GM18499 (cell line): ENCODE results near the gene PLSCR3.
"Not testable (repeated sequence)": the region's sequence is repeated elsewhere in the genome, so short reads cannot be mapped to it uniquely, and the experiment has no call there.

ENCODE experiments used
- ATAC-seq: cut with Tn5 transposase; IDR thresholded peaks from one replicate; pipeline ENCODE4 v1.9.1; 2021; ENCODE audit warnings: moderate number of reproducible peaks; ENCODE audit not compliant: insufficient read depth, unreplicated experiment

PLSCR3 gene

GRCh38 chr17:7383742-7384488 is 10.4 kb downstream of the PLSCR3 start:
- no peak for ATAC-seq

GRCh38 chr17:7383371-7383741 is 11.0 kb downstream of the PLSCR3 start:
- ATAC-seq: no peak

GRCh38 chr17:7382901-7383300 is 11.4 kb downstream of the PLSCR3 start:
- ATAC-seq: no peak

- ATAC-seq: no peak
These were observed 13.3 kb downstream of the PLSCR3 start, which contains the start of gene TNK1 for GRCh38 chr17:7380855-7381683. TSS of gene TNK1 (plus strand) at chr17:7381089. CDS start at chr17:7382927, 1,838 bp downstream.

DNA sequence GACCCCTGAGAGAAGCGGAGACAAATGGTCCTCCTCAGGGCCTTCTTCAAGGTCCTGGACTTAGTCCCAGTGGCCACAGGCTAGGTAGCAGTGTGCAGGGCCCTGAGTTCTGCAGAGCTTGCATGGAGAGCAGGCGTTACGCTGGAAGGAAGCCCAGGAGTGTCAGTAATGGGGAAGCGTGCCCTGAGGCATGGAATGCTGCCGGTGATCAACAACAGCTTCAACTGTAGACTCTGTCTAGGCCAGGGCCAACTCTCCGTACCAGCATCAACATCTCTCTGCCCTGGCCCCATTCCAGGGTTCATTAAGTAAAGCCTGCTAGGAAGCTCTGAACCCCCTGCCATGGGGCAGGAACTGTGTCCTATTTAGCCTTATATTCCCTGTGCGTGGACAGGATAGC is 14.0 kb downstream of the PLSCR3 start:
- ATAC-seq: no peak

- no peak for ATAC-seq
These were observed 15.2 kb downstream of the PLSCR3 start for GRCh38 chr17:7379134-7379533.

- ATAC-seq: no peak
These were observed 20.0 kb downstream of the PLSCR3 start for GRCh38 chr17:7374353-7374752.

DNA sequence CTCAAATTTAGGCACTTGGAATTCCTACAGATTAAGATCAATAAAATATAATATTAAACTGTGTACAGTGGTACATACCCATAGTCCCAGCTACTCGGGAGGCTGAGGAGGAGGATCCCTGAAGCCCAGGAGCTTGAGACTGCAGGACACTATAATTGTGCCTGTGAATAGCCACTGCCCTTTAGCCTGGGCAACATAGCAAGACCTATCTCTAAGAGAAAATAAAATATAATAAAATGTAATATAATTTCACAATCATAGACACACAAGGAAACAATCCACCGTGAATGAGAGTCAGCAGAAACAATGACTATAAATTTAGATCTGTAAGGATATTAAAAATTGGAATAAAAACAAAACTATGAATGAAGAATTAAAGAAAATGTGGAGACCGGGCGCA is 23.5 kb downstream of the PLSCR3 start:
- ATAC-seq: no peak

GRCh38 chr17:7369825-7370224 is 24.5 kb downstream of the PLSCR3 start:
- ATAC-seq: no peak

DNA sequence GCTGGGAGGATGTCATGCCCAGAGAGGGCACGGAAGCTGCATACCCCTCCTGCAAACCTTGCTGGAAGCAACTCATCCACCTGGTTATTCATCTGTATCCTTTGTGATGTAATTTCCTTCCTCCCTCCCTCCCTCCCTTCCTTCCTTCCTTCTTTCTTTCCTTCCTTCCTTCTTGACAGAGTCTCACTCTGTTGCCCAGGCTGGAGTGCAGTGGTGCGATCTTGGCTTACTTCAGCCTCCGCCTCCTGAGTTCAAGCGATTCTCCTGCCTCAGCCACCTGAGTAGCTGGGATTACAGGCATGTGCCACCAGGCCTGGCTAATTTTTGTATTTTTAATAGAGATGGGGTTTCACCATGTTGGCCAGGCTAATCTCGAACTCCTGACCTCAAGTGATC is 25.7 kb downstream of the PLSCR3 start:
- ATAC-seq: not testable (repeated sequence)

- ATAC-seq: no peak
These were observed 26.3 kb downstream of the PLSCR3 start for GRCh38 chr17:7367918-7368598.

GRCh38 chr17:7367083-7367482 is 27.2 kb downstream of the PLSCR3 start:
- ATAC-seq: no peak

- ATAC-seq: not testable (repeated sequence)
These were observed 28.4 kb downstream of the PLSCR3 start for GRCh38 chr17:7365963-7366362.

- no peak for ATAC-seq
These were observed 31.0 kb downstream of the PLSCR3 start for GRCh38 chr17:7363311-7363710.

- ATAC-seq: no peak
These were observed 32.4 kb downstream of the PLSCR3 start for GRCh38 chr17:7361906-7362305.

GRCh38 chr17:7357381-7357780 is 36.9 kb downstream of the PLSCR3 start:
- ATAC-seq: no peak

GRCh38 chr17:7356756-7357155 is 37.6 kb downstream of the PLSCR3 start:
- ATAC-seq: no peak

GRCh38 chr17:7356072-7356549 is 38.2 kb downstream of the PLSCR3 start:
- no peak for ATAC-seq

- no peak for ATAC-seq
These were observed 38.8 kb downstream of the PLSCR3 start for GRCh38 chr17:7355573-7355972.

- ATAC-seq: no peak
These were observed 39.3 kb downstream of the PLSCR3 start, which contains the start of gene TMEM95 for GRCh38 chr17:7355053-7355452. TSS of gene TMEM95 (plus strand) at chr17:7355156. CDS start at chr17:7355205, 49 bp downstream.
